ENCODE measurements around the gene KRTAP5-4.
A peak's percentile ranks its signal among the peaks of the same experiment; 100 is the strongest.
"Not testable (repeated sequence)": the region's sequence is repeated elsewhere in the genome, so short reads cannot be mapped to it uniquely, and the experiment has no call there.

Gene KRTAP5-4

DNA sequence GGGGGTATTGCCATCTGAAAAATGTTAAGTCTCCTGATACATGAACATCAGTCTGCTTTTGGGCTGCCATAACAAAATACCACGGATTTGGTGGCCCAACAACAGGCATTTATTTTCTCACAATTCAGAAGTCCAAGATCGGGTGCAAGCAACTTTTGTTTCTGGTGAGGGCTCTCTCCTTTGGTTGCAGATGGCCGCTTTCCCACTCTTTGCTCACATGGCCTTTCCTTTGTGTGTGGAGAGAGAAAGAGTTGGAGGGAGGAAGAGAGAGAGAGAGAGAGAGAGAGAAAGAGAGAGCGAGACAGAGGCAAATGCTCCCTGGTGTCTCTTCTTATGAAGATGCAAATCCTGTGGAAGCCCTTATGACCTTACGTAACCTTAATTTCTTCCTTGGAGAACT lies 21.3 kb downstream of the KRTAP5-4 start:
- no peak for DNase-seq (ENCODE audit: low read depth)

GRCh38 chr11:1598816-1599215 lies 23.1 kb downstream of the KRTAP5-4 start:
- DNase-seq (ENCODE audit: low read depth): peak; percentile 32

DNA sequence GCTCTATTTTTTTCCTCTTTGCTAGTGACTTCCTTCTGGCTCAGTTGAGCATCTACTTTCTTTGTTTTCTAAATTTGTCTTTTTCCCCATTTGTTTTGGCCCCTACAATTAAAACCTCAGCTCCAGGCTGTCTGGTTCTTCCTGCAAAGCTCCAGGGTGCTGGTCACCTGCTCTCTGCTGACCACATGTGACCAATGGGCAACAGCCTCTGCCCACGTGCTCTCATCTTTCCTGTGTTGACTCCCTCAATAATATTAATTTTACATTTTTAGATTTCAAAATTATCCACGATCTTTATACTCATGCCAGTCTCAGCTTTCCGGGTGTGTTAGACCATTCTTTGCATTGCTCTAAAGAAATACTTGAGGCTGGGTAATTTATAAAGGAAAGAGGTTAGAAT lies 23.5 kb downstream of the KRTAP5-4 start:
- not testable (repeated sequence) for DNase-seq (ENCODE audit: low read depth)

GRCh38 chr11:1597994-1598380 lies 24.0 kb downstream of the KRTAP5-4 start, which contains the start of gene KRTAP5-2:
TSS of gene KRTAP5-2 (minus strand) at chr11:1598294. CDS start at chr11:1598250, 44 bp downstream.
- no peak for DNase-seq (ENCODE audit: low read depth)

DNA sequence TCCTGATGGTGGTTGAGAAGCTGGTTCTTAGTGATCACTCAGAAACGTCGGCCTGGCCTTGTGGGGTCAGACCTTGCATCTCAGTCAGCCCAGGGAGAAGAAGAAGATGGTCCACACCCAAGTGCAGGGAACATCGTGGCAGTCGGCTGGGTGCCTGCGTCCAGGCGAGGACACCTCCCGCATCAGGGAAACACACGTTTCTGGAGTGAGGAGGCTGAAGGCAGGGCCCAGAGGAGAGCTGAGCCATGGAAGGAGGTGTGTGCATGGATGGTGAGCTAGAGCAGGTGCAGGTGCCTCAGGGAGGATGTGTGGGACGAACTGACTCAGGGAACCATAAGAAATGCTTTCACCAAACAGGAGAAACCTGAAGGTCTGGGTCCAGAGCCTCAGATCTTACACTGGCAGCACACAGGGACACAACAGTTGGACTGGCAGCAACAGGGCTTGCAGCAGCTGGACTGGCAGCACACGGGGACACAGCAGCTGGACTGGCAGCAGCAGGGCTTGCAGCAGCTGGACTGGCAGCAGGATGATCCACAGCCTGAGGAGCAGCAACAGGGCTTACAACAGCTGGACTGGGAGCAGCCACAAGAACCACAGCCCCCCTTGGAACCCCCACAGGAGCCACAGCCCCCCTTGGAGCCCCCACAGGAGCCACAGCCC lies 24.5 kb downstream of the KRTAP5-4 start:
- DNase-seq (ENCODE audit: low read depth): no peak

DNA sequence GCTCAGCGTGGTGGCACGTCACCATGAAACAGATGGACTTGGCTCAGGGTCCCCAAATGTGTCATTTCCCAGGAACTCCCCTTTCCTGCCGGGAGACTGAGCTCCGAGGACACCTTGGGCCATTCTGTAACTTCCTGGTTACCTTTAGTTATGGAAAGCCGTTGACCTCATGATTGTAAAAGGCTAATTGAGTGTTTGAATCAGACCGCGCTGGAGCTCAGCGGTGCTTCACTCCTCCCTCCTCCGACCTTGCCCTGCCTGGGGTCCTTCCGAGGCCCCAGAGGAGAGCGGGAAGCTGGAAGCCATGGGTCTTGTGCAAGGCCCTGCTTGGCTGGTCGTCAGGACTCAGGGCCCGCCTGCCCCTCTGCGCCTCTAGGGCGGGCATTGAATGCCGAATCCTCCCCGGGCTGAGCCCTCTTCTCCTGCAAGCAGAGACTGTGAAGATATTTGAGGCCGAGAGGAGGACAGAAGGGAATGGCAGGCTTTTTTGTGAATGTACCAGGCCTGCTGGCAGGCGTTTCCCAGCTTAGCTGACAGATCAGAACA lies 25.3 kb downstream of the KRTAP5-4 start:
- DNase-seq (ENCODE audit: low read depth): not testable (repeated sequence)

- DNase-seq (ENCODE audit: low read depth): not testable (repeated sequence)
These were observed 25.9 kb downstream of the KRTAP5-4 start for GRCh38 chr11:1595994-1596575.

GRCh38 chr11:1592628-1593027 lies 29.3 kb downstream of the KRTAP5-4 start:
- no peak for DNase-seq (ENCODE audit: low read depth)

DNA sequence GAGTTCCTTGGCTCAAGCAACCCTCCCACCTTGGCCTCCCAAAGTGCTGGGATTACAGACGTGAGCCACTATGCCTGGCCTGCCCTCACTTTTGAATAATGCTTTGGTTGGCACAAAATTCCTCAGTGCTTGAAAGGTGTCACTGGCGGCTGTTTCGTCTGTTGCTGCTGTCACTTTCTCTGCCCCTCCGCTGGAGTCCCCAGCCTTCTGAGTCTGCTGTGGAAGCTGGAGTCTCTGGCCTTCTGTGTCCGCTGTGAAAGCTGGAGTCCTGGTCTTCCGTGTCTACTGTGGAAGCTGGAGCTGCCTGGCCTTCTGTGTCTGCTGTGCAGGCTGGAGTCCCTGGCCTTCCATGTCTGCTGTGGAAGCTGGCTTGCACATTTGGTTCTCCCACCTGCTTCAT lies 31.9 kb downstream of the KRTAP5-4 start:
- no peak for DNase-seq (ENCODE audit: low read depth)

DNA sequence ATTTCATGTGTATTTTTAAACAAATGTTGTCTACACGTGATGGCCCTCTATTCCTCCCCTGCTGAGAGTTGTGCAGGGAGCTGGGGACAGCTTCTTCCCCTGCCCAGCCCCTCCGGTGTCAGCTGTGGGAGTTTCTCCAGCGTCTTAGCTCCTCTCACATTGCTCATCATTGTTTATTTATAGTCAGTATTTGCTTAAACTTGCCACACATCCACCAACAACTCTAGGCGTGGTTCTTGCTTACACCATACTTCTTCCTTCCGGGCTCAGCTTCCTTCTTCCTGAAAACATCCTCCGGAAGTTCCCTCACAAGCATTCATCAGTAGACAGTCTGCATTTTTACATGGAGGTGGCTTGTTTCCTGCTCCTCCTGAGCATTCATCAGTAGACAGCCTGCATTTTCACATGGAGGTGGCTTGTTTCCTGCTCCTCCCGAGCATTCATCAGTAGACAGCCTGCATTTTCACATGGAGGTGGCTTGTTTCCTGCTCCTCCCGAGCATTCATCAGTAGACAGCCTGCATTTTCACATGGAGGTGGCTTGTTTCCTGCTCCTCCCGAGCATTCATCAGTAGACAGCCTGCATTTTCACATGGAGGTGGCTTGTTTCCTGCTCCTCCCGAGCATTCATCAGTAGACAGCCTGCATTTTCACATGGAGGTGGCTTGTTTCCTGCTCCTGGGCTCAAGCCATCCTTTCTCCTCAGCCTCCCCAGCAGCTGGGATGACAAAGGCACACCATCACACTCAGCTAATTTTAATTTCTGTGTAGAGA lies 32.6 kb downstream of the KRTAP5-4 start:
- peak; percentile 20 for DNase-seq (ENCODE audit: low read depth)

- no peak for DNase-seq (ENCODE audit: low read depth)
These were observed 35.2 kb downstream of the KRTAP5-4 start for GRCh38 chr11:1586699-1587098.

DNA sequence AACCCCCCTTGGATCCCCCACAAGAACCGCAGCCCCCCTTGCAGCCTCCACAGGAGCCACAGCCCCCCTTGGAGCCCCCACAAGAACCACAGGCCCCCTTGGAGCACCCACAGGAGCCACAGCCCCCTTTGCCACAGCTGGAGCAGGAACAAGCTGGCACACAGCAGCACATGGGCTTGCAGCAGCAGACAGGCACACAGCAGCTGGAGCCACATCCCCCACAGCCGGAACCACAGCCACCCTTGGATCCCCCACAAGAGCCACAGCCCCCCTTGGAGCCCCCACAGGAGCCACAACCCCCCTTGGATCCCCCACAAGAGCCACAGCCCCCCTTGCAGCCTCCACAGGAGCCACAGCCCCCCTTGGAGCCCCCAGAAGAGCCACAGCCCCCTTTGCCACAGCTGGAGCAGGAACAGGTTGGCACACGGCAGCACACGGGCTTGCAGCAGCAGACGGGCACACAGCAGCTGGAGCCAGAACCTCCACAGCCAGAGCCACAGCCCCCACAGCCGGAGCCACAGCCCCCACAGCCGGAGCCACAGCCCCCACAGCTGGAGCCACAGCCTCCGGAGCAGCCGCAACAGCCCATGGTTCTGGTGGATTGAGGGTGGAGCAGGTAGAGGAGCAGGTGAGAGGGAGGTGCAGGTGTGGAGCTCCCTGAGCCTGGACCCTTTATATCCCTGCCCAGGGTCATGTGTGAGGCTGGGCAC lies 37.1 kb downstream of the KRTAP5-4 start, which contains the start of gene KRTAP5-1:
Gene KRTAP5-1, minus strand, starts transcription at position 623 of the 710 bp plus-strand sequence. Its CDS starts 34 bp downstream, at position 589.
- not testable (repeated sequence) for DNase-seq (ENCODE audit: low read depth)

- not testable (repeated sequence) for DNase-seq (ENCODE audit: low read depth)
These were observed 39.0 kb downstream of the KRTAP5-4 start for GRCh38 chr11:1582909-1583308.

DNA sequence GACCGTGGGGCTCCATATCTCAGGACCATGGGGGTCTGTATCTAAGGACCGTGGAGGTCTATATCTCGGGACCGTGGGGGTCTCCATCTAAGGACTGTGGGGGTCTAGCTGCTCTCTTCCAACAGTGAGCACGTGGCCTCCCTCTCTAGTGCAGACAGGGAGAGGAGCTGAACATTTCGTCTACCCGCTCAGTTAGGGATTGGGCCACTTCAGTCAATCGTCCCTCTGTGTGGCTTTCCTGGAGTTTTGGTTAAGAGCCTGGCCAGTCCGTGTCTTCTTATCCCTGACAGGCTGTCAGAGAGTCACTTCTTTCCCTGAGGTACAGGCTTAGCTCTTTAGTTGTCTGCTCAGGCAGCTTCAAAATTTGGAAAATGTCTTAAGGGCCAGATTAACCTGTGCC lies 40.0 kb downstream of the KRTAP5-4 start:
- DNase-seq (ENCODE audit: low read depth): no peak

- DNase-seq (ENCODE audit: low read depth): no peak
These were observed 45.1 kb downstream of the KRTAP5-4 start for GRCh38 chr11:1576825-1577224.

DNA sequence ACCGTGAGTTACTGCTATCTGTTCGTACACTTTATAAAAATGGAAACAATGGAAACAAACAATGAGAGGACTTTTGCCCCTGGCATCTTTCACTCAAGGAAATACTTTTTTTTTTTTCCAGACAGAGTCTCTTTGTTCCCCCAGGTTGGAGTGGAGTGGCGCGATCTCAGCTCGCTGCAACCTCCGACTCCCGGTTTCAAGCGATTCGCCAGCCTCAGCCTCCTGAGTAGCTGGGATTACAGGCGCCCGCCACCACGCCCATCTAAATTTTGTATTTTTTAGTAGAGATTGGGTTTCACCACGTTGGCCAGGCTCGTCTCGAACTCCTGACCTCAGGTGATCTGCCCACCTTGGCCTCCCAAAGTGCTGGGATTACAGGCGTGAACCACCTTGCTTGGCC lies 46.2 kb downstream of the KRTAP5-4 start:
- not testable (repeated sequence) for DNase-seq (ENCODE audit: low read depth)

DNA sequence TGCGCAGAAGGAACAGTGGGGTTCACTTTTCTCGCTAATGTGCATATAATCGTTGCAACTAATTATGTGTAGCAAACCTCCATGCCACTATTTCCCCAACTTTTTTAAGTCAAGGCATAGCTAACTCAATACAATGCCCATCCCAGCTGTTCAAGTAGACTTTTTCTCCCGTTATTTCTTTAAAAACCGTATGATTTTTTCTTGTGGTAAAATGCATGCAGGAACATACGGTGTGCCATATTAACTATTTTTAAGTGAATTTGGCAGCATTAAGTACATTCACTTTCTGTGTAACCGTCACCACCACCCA lies 47.0 kb downstream of the KRTAP5-4 start:
- no peak for DNase-seq (ENCODE audit: low read depth)

- peak; percentile 12 for DNase-seq (ENCODE audit: low read depth)
These were observed 47.6 kb downstream of the KRTAP5-4 start for GRCh38 chr11:1574238-1574932.

DNA sequence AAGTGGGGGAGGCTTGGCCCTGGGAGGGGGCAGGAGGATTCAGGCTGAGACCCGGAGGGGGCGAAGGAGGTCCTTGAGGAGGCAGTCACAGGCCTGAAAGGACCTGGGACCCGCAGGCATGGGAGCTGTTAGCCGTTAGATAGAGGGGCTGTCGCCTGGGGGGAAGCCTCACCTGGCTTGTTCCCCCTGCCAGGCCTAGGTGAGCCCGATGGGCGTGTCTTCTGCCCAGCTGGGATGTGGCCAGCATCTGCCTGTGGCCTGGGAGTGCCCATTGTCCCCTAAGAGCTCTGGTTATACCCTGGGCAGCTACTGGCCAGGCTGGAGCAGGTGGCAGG lies 48.1 kb downstream of the KRTAP5-4 start:
- DNase-seq (ENCODE audit: low read depth): no peak

- DNase-seq (ENCODE audit: low read depth): no peak
These were observed 48.6 kb downstream of the KRTAP5-4 start for GRCh38 chr11:1573077-1573902.

Measured in amniotic epithelial cell (primary cell).